Measurements from ENCODE around the gene IFT122.
"Not testable (repeated sequence)": the region's sequence is repeated elsewhere in the genome, so short reads cannot be mapped to it uniquely, and the experiment has no call there.

Gene IFT122

GRCh38 chr3:129540776-129541516, 100.9 kb downstream of the IFT122 start:
- no peak overlapping the region for H3K9ac ChIP-seq (ENCODE audit: low read length in 2 of 2)
- H3K4me1 ChIP-seq (ENCODE audit: control insufficient read depth, insufficient read depth, low read length), result no peaks in the 10 kb centered on the region
- no peaks in the 10 kb centered on the region for H3K27me3 ChIP-seq (ENCODE audit: control insufficient read depth in 1 of 2, insufficient read depth in 2 of 2, low read length in 2 of 2)
- no peak overlapping the region for H3K4me3 ChIP-seq (ENCODE audit: low read length in 2 of 2)
- no peak overlapping the region for H3K27ac ChIP-seq (ENCODE audit: low read length)
- no peaks in the 10 kb centered on the region for H3K36me3 ChIP-seq (ENCODE audit: control insufficient read depth in 2 of 2, insufficient read depth in 2 of 2, low read length in 2 of 2)
- H3K9me3 ChIP-seq (ENCODE audit: control insufficient read depth in 2 of 2, low read length in 2 of 2), result no peaks in the 10 kb centered on the region

GRCh38 chr3:129542747-129543146, 102.7 kb downstream of the IFT122 start:
- Histone ChIP-seq H3K4me3 (ENCODE audit: low read length in 2 of 2) (no peak overlapping the region), H3K27me3 (ENCODE audit: control insufficient read depth in 1 of 2, insufficient read depth in 2 of 2, low read length in 2 of 2) (no peaks in the 10 kb centered on the region), H3K9me3 (ENCODE audit: control insufficient read depth in 2 of 2, low read length in 2 of 2) (no peaks in the 10 kb centered on the region), H3K36me3 (ENCODE audit: control insufficient read depth in 2 of 2, insufficient read depth in 2 of 2, low read length in 2 of 2) (no peaks in the 10 kb centered on the region), H3K9ac (ENCODE audit: low read length in 2 of 2) (no peak overlapping the region), H3K4me1 (ENCODE audit: control insufficient read depth, insufficient read depth, low read length) (no peaks in the 10 kb centered on the region), H3K27ac (ENCODE audit: low read length) (no peak overlapping the region)

- H3K4me1 ChIP-seq (ENCODE audit: control insufficient read depth, insufficient read depth, low read length), result no peaks in the 10 kb centered on the region
- H3K27me3 ChIP-seq (ENCODE audit: control insufficient read depth in 1 of 2, insufficient read depth in 2 of 2, low read length in 2 of 2), result no peaks in the 10 kb centered on the region
- H3K4me3 ChIP-seq (ENCODE audit: low read length in 2 of 2), result no peak within 1 kb of the TSS
- no peak within 1 kb of the TSS for H3K27ac ChIP-seq (ENCODE audit: low read length)
- H3K9ac ChIP-seq (ENCODE audit: low read length in 2 of 2), result no peak within 1 kb of the TSS
- no peaks in the 10 kb centered on the region for H3K9me3 ChIP-seq (ENCODE audit: control insufficient read depth in 2 of 2, low read length in 2 of 2)
- H3K36me3 ChIP-seq (ENCODE audit: control insufficient read depth in 2 of 2, insufficient read depth in 2 of 2, low read length in 2 of 2), result no peaks in the 10 kb centered on the region
These were observed 103.2 kb downstream of the IFT122 start, which contains the start of gene H1-8 for GRCh38 chr3:129543156-129543790. Gene H1-8, plus strand, starts transcription at chr3:129543175. Its CDS starts 44 bp downstream, at chr3:129543219.

GRCh38 chr3:129543999-129544398, 104.0 kb downstream of the IFT122 start:
- Histone ChIP-seq H3K4me1 (ENCODE audit: control insufficient read depth, insufficient read depth, low read length) (no peaks in the 10 kb centered on the region), H3K27me3 (ENCODE audit: control insufficient read depth in 1 of 2, insufficient read depth in 2 of 2, low read length in 2 of 2) (no peaks in the 10 kb centered on the region), H3K27ac (ENCODE audit: low read length) (no peak overlapping the region), H3K9ac (ENCODE audit: low read length in 2 of 2) (no peak overlapping the region), H3K9me3 (ENCODE audit: control insufficient read depth in 2 of 2, low read length in 2 of 2) (no peaks in the 10 kb centered on the region), H3K36me3 (ENCODE audit: control insufficient read depth in 2 of 2, insufficient read depth in 2 of 2, low read length in 2 of 2) (no peaks in the 10 kb centered on the region), H3K4me3 (ENCODE audit: low read length in 2 of 2) (no peak overlapping the region)

- not testable (repeated sequence) for H3K9me3 ChIP-seq (ENCODE audit: control insufficient read depth in 2 of 2, low read length in 2 of 2); H3K4me1 ChIP-seq (ENCODE audit: control insufficient read depth, insufficient read depth, low read length); H3K27me3 ChIP-seq (ENCODE audit: control insufficient read depth in 1 of 2, insufficient read depth in 2 of 2, low read length in 2 of 2); H3K27ac ChIP-seq (ENCODE audit: low read length); H3K9ac ChIP-seq (ENCODE audit: low read length in 2 of 2); H3K4me3 ChIP-seq (ENCODE audit: low read length in 2 of 2); H3K36me3 ChIP-seq (ENCODE audit: control insufficient read depth in 2 of 2, insufficient read depth in 2 of 2, low read length in 2 of 2)
These were observed 105.9 kb downstream of the IFT122 start for GRCh38 chr3:129545951-129546350.

- H3K4me1 ChIP-seq (ENCODE audit: control insufficient read depth, insufficient read depth, low read length), result no peaks in the 10 kb centered on the region
- H3K9ac ChIP-seq (ENCODE audit: low read length in 2 of 2), result no peak overlapping the region
- H3K36me3 ChIP-seq (ENCODE audit: control insufficient read depth in 2 of 2, insufficient read depth in 2 of 2, low read length in 2 of 2), result no peaks in the 10 kb centered on the region
- no peak overlapping the region for H3K4me3 ChIP-seq (ENCODE audit: low read length in 2 of 2)
- H3K27ac ChIP-seq (ENCODE audit: low read length), result no peak overlapping the region
- H3K27me3 ChIP-seq (ENCODE audit: control insufficient read depth in 1 of 2, insufficient read depth in 2 of 2, low read length in 2 of 2), result no peaks in the 10 kb centered on the region
- no peaks in the 10 kb centered on the region for H3K9me3 ChIP-seq (ENCODE audit: control insufficient read depth in 2 of 2, low read length in 2 of 2)
These were observed 107.2 kb downstream of the IFT122 start for GRCh38 chr3:129547241-129547640.

- Histone ChIP-seq H3K27me3 (ENCODE audit: control insufficient read depth in 1 of 2, insufficient read depth in 2 of 2, low read length in 2 of 2) (no peaks in the 10 kb centered on the region), H3K4me3 (ENCODE audit: low read length in 2 of 2) (no peak overlapping the region), H3K36me3 (ENCODE audit: control insufficient read depth in 2 of 2, insufficient read depth in 2 of 2, low read length in 2 of 2) (no peaks in the 10 kb centered on the region), H3K9me3 (ENCODE audit: control insufficient read depth in 2 of 2, low read length in 2 of 2) (no peaks in the 10 kb centered on the region), H3K27ac (ENCODE audit: low read length) (no peak overlapping the region), H3K9ac (ENCODE audit: low read length in 2 of 2) (no peak overlapping the region), H3K4me1 (ENCODE audit: control insufficient read depth, insufficient read depth, low read length) (no peaks in the 10 kb centered on the region)
These were observed 108.3 kb downstream of the IFT122 start for GRCh38 chr3:129548104-129548965.

GRCh38 chr3:129549006-129549800, 109.2 kb downstream of the IFT122 start:
- Histone ChIP-seq H3K27ac (ENCODE audit: low read length) (no peak overlapping the region), H3K9ac (ENCODE audit: low read length in 2 of 2) (no peak overlapping the region), H3K36me3 (ENCODE audit: control insufficient read depth in 2 of 2, insufficient read depth in 2 of 2, low read length in 2 of 2) (no peaks in the 10 kb centered on the region), H3K4me1 (ENCODE audit: control insufficient read depth, insufficient read depth, low read length) (no peaks in the 10 kb centered on the region), H3K4me3 (ENCODE audit: low read length in 2 of 2) (no peak overlapping the region), H3K27me3 (ENCODE audit: control insufficient read depth in 1 of 2, insufficient read depth in 2 of 2, low read length in 2 of 2) (no peaks in the 10 kb centered on the region), H3K9me3 (ENCODE audit: control insufficient read depth in 2 of 2, low read length in 2 of 2) (no peaks in the 10 kb centered on the region)

- no peak overlapping the region for H3K9ac ChIP-seq (ENCODE audit: low read length in 2 of 2)
- no peaks in the 10 kb centered on the region for H3K36me3 ChIP-seq (ENCODE audit: control insufficient read depth in 2 of 2, insufficient read depth in 2 of 2, low read length in 2 of 2)
- H3K9me3 ChIP-seq (ENCODE audit: control insufficient read depth in 2 of 2, low read length in 2 of 2), result no peaks in the 10 kb centered on the region
- H3K27ac ChIP-seq (ENCODE audit: low read length), result no peak overlapping the region
- no peaks in the 10 kb centered on the region for H3K27me3 ChIP-seq (ENCODE audit: control insufficient read depth in 1 of 2, insufficient read depth in 2 of 2, low read length in 2 of 2)
- H3K4me3 ChIP-seq (ENCODE audit: low read length in 2 of 2), result no peak overlapping the region
- H3K4me1 ChIP-seq (ENCODE audit: control insufficient read depth, insufficient read depth, low read length), result peaks cover 2% of the 10 kb centered on the region
These were observed 109.8 kb downstream of the IFT122 start for GRCh38 chr3:129549805-129550204.

Measured in stomach smooth muscle (tissue), 2 donors.